ENCODE measurements around the gene ZNF777. TPM values are rescaled to one million over a fixed set of nuclear protein-coding genes. Genes with fewer than 3 reads are reported as not detected.

ZNF777 gene
- total and polyA plus RNA-seq, 9 of the 15 experiments (the other 6 are each of a cell fraction or from before 2014, with no cell fraction given) = 0.11 to 32.6 (median 9.0) TPM

- TF ChIP-seq HMGN3 (IDR thresholded peaks at IDR 0.05; ENCODE audit: borderline replicate concordance, extremely low read depth, insufficient read length, low read depth, low read length) (peak; percentile 48), ZNF76 (CRISPR knock-in tag; IDR thresholded peaks at IDR 0.05; ENCODE audit: borderline replicate concordance) (no peak), PTBP1 (IDR thresholded peaks at IDR 0.05; ENCODE audit: low read depth, low read length) (no peak), RFX7 (CRISPR knock-in tag; IDR thresholded peaks at IDR 0.05) (no peak), ERF (CRISPR knock-in tag; IDR thresholded peaks at IDR 0.05) (0 out of 2 replicates have a peak, but pooled peaks have one; percentile 12), CCNT2 (IDR thresholded peaks at IDR 0.05; ENCODE audit: borderline replicate concordance, extremely low read depth, insufficient read length, low read depth, low read length) (peak; percentile 38), BHLHE40 (IDR thresholded peaks at IDR 0.05; ENCODE audit: low read length) (peak; percentile 47; the same call in 1 of the 2 replicates), PBX2 (CRISPR knock-in tag; IDR thresholded peaks at IDR 0.05; ENCODE audit: low read depth) (0 out of 2 replicates have a peak, but pooled peaks have one; percentile 3), PBX2 (tag; conservative IDR thresholded peaks at IDR 0.05; ENCODE audit: low read depth) (no peak), ZNF766 (CRISPR knock-in tag; conservative IDR thresholded peaks at IDR 0.05) (no peak), ZNF23 (CRISPR knock-in tag; IDR thresholded peaks at IDR 0.05) (no peak), NR3C1 (CRISPR knock-in tag; IDR thresholded peaks at IDR 0.05) (0 out of 2 replicates have a peak, but pooled peaks have one; percentile 36), TCFL5 (CRISPR knock-in tag; conservative IDR thresholded peaks at IDR 0.05) (no peak), ZNF134 (CRISPR knock-in tag; conservative IDR thresholded peaks at IDR 0.05) (no peak), CXXC5 (CRISPR knock-in tag; IDR thresholded peaks at IDR 0.05) (peak; percentile 66), RBM39 (optimal IDR thresholded peaks at IDR 0.05; ENCODE audit: low read depth, low read length) (no peak), SUPT5H (IDR thresholded peaks at IDR 0.05) (no peak), C11orf30 (IDR thresholded peaks at IDR 0.05; ENCODE audit: low read depth) (no peak), IRF2 (CRISPR knock-in tag; IDR thresholded peaks at IDR 0.05) (0 out of 2 replicates have a peak, but pooled peaks have one; percentile 78), POLR2G (IDR thresholded peaks at IDR 0.05; ENCODE audit: low read depth, low read length) (peak; percentile 68; the same call in 1 of the 2 replicates)
- TF ChIP-seq, protein P1, sequence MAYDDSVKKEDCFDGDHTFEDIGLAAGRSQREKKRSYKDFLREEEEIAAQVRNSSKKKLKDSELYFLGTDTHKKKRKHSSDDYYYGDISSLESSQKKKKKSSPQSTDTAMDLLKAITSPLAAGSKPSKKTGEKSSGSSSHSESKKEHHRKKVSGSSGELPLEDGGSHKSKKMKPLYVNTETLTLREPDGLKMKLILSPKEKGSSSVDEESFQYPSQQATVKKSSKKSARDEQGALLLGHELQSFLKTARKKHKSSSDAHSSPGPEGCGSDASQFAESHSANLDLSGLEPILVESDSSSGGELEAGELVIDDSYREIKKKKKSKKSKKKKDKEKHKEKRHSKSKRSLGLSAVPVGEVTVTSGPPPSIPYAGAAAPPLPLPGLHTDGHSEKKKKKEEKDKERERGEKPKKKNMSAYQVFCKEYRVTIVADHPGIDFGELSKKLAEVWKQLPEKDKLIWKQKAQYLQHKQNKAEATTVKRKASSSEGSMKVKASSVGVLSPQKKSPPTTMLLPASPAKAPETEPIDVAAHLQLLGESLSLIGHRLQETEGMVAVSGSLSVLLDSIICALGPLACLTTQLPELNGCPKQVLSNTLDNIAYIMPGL (CRISPR knock-in tag; IDR thresholded peaks at IDR 0.05) = peak; percentile 73; the same call in 1 of the 2 replicates
- TF ChIP-seq, protein P2, sequence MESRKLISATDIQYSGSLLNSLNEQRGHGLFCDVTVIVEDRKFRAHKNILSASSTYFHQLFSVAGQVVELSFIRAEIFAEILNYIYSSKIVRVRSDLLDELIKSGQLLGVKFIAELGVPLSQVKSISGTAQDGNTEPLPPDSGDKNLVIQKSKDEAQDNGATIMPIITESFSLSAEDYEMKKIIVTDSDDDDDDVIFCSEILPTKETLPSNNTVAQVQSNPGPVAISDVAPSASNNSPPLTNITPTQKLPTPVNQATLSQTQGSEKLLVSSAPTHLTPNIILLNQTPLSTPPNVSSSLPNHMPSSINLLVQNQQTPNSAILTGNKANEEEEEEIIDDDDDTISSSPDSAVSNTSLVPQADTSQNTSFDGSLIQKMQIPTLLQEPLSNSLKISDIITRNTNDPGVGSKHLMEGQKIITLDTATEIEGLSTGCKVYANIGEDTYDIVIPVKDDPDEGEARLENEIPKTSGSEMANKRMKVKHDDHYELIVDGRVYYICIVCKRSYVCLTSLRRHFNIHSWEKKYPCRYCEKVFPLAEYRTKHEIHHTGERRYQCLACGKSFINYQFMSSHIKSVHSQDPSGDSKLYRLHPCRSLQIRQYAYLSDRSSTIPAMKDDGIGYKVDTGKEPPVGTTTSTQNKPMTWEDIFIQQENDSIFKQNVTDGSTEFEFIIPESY (CRISPR knock-in tag; IDR thresholded peaks at IDR 0.05) = 0 out of 2 replicates have a peak, but pooled peaks have one; percentile 20
Observed at GRCh38 chr7:149459540-149460452, 1.1 kb downstream of the ZNF777 start (continued).

Measured in K562 (cell line).